ENCODE results near the gene RAMP1.

DNA sequence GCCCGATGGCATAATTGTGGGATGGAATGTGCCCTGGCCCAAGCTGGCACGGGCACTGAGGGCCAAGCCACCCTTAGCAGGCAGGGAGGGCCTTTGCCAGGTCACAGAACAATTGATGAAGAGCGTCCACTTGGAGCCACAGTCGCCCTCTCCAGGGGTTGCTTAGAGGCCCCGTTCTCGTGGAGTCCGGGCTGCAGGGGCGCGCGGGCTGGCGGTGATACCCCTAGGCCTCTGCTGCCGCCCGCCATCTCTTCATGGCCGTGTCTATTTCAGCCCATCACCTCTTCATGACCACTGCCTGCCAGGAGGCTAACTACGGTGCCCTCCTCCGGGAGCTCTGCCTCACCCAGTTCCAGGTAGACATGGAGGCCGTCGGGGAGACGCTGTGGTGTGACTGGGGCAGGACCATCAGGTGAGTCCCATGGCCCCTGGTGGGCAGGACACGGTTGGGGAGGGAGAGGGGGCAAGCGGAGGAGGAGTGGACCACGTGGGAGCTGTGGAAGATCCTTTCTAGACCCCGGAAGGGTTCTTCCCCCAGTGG, 17.6 kb downstream of the RAMP1 start:
- TF ChIP-seq, protein P1, sequence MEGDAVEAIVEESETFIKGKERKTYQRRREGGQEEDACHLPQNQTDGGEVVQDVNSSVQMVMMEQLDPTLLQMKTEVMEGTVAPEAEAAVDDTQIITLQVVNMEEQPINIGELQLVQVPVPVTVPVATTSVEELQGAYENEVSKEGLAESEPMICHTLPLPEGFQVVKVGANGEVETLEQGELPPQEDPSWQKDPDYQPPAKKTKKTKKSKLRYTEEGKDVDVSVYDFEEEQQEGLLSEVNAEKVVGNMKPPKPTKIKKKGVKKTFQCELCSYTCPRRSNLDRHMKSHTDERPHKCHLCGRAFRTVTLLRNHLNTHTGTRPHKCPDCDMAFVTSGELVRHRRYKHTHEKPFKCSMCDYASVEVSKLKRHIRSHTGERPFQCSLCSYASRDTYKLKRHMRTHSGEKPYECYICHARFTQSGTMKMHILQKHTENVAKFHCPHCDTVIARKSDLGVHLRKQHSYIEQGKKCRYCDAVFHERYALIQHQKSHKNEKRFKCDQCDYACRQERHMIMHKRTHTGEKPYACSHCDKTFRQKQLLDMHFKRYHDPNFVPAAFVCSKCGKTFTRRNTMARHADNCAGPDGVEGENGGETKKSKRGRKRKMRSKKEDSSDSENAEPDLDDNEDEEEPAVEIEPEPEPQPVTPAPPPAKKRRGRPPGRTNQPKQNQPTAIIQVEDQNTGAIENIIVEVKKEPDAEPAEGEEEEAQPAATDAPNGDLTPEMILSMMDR (IDR thresholded peaks at IDR 0.05) = no peak
- TF ChIP-seq POLR2A (IDR thresholded peaks at IDR 0.05) = no peak
